SK-MEL-5 (cell line): ENCODE data around the gene CYB5R3. TPM values are rescaled to one million over a fixed set of nuclear protein-coding genes. Genes with fewer than 3 reads are reported as not detected.

Experiments used
- DNase-seq: peaks from one replicate; pipeline ENCODE4 v3.0.0-alpha.2; 2016; ENCODE audit warnings: low read depth, low spot score
- in situ Hi-C: cut with HindIII; loops from 2 replicates; pipeline ENCODE4 v1.10.0; 2016; ENCODE audit warnings: low sequenced_read_pairs, high pct_unique_total_duplicates, low pct_unique_long_range_greater_than_20kb
- polyA plus RNA-seq, 2 experiments: library from polyadenylated mRNA; depleted of rRNA; stranded (reverse); fragments of >200 nt; gene quantifications; 2 replicates each; pipeline ENCODE4 v1.2.3, GENCODE V29; 2015
- total RNA-seq: library from RNA; depleted of rRNA; stranded (reverse); fragments of >200 nt; shearing (Covaris generic); gene quantifications from 2 replicates; pipeline ENCODE4 v1.2.3, GENCODE V29; 2014; rRNA removed

Gene CYB5R3
- total RNA-seq = 77.0 and 84.2 TPM in 2 replicates
- 352 and 370 TPM in 2 replicates for polyA plus RNA-seq (2015; cell fraction: cytosol; rRNA removed)
- polyA plus RNA-seq (2015; cell fraction: nucleus; rRNA removed) = 35.1 and 38.5 TPM in 2 replicates

DNA sequence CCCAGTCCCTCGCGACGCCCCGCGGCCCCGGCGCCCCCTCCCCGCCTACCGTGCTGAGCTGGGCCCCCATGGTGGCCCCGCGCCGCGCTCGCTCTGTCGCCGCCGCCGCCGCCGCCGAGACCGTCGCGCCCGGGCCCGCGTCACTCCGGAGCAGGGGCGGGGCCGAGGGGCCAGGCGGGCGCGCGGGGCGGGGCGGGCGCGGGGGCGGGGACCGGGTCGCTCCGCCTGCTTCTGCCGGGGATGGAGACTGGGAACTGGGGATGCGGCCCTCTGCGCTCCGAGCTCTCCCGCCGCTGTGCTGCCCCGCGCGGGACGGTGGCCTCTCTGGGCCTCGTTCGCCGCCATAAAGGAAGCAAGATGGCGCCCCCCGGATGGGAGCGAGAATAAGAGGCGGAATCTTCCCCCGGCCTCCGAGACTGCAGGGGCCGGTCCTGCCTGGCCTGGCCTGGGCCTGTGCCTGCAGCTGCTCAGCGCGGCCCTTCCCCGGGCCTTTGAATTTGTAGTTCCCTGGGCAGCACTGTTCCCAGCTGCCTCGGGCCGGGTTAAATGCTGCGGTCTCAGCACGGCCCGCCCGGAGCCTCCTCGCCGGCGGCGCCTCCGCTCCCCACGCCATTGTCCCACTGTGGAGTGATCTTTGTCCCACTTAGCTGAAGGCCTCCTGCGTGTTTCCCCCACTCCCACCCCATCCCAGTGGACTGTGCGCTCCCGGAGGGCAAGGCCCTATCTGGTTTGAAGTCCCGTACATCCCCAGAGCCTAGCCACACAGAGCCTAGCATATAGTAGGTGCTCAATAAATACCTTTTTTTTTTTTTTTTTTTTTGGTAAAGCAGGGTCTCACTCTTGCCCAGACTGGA is at the start of gene CYB5R3:
CYB5R3 (minus strand) TSS at position 147 of the 854 bp plus-strand sequence; CDS start at position 70, 77 bp downstream.
- DNase-seq = peak; percentile 76
- in situ Hi-C loops = no loop called here

DNA sequence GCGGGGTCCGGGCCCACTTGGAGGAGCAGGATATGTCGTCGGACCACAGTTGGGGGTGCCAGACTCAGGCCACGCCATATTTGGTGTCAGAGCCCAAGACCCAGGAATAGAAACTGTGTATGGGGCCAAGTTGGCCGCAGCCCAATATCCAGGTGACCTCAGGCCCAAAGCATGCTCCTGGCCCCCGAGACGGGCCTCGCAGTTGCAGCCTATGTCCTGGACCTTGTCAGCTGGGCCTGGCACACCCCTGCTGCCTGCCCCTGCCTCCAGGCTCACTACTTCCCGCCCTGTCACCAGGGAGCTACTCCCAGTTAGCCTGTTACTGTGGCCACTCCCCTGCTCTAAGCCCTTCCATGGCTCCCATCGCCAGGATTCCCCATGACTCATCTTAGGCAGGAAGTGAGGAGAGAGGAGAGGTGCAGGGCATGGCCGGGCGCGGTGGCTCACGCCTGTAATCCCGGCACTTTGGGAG is 48.4 kb upstream of the CYB5R3 start:
- no peak for DNase-seq
- in situ Hi-C loops = no loop called here

DNA sequence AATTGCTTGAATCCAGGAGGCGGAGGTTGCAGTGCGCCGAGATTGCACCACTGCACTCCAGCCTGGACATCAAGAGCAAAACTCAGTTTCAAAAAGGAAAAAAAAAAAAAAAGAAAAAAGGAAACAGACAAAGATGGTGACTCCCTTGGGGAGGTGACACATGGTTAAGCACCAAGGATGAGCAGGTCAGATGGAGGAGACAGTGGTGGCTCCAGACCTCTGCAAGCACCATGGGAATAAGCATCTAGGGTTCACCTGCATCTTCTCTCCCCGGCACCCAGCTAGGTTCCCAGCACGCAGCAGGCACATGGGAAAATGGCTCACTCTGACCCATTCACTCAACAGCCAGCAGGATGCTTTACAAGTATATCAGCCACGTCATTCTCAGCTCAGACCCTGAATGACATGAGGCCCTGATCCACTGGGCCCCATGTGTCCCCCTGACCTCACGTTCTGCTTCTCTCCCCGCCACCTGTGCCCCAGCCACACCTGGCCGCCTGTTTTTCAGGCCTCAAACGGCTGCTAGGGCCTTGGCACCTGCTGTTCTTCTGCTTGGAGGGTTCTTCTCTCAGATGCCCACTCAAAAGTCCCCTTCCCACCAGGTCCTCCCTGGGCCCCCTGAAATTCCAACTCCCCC is 47.3 kb upstream of the CYB5R3 start:
- in situ Hi-C loops = no loop called here
- DNase-seq = no peak

- DNase-seq = no peak
- in situ Hi-C loops = no loop called here
These were observed 46.1 kb upstream of the CYB5R3 start for GRCh38 chr22:42695294-42695693.

DNA sequence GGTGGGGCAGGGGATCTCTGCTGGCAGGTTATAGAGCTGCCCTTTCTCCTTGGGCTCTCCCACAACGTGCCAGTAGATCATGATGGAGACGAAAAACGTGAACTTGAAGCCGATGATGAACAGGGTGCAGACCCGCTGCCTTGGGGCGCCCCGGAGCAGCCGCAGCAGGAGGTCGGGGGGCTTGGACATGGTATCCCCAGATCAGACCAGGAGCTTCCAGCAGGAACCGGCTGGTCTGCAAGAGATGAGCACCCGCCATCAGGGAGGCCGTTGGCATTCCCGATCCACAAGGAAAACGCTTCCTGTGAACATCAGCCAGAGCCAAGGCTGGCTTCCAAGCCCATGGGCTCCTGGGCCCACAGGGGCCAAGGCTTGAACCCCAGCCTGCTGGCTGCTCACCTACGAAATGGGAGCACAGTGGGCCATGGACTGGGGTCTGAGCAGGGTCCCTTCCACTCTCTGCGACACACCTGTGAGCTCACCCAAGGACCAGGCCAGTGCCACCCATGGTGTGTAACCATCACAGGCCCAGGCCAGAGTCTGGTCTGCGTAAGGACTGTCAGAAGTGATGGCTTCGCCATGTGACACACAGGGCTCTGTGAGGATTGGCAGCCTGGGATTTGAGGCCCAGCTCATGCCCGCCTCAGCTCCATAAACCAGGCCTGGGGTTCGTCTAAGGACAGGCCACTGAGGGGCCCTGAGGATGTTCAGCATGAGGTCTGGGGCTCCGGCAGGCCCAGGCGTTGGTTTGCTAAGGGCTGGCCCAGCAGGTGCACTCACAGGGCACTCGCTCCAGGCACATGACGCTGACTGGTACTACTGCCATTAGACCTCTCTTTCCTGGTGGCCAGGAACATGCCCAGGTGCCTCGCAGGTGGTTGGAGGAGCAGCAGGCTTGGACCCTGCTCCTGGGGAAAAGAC is 44.8 kb upstream of the CYB5R3 start:
- DNase-seq = no peak
- in situ Hi-C loops = no loop called here

DNA sequence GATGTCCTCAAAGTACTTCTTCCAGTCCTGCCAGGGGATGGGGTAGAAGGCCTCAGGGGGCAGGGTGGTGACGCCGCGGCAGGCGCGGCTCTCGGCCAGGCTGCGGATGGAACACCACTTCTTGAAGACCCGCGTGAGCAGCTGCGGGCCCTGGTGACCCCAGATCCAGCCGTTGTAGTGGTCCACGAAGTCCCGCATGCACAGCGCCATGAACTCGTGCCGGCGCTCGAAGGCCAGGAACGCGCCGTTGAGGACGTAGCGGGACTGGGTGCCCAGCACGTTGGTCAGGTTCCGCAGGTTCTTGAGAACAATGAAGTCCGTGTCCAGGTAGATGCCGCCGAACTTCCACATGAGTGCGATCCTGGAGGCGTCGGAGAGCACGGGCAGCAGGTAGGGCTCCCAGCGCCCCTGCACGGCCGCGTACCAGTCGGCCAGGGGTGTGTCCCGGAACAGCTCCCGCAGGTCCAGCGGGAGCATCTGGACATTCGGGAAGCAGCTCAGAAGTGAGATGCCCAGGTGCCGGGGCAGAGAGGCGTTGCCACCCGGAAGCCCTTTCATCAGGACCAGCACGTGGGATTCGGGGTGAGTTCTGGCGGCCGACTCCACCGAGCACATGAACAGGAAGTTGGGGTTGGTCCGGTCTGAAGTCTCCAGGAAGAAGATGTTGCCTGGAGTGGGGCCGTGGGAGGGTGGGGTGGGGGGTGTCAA is 44.0 kb upstream of the CYB5R3 start:
- in situ Hi-C loops = no loop called here

DNA sequence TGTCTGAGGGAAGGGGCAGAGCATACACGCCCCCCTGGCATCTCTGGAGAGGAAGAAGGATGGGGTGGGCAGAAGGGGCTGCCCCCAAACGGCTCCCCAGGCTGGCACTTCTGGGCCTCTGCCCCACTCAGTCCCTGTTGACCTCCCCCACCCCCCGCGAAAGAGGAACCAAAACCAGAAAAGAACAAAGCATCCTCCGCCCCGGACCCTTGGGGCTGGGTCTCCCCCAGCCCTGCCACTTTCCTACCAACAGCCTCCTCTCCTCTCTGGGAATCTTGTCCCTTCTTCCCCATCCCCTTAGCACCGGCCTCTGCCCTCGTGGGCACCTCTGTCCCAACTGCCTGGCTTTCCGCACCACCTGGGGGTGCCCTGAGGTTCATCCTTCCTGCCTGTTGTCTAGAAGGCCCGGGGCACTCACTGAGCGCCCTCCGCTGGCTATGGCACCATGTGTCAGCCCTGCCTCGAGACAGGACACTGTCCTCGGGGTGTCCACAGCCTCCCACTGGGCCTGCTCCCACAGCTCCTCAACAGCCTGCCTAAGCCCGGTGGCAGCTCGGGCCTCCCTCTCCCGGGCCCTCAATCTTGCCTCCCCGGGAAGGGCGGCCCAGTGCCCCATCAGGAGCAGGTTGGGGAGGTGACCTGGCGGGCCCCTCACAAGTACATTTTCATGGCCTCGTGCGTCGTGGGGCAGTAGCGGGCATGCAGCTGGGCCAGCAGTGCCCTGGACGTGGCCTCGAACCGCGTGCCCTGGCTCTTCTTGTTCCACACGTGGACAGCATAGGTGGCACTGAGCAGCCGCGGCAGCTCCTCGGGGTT is 43.3 kb upstream of the CYB5R3 start:
- DNase-seq = no peak
- in situ Hi-C loops = no loop called here

More for the DNA sequence above, 44.0 kb upstream of the CYB5R3 start:
- DNase-seq = no peak

- in situ Hi-C loops = no loop called here
- DNase-seq = no peak
These were observed 42.2 kb upstream of the CYB5R3 start for GRCh38 chr22:42691440-42691839.

GRCh38 chr22:42688241-42689211 is 39.3 kb upstream of the CYB5R3 start:
- in situ Hi-C loops = no loop called here
- peak; percentile 83 for DNase-seq

DNA sequence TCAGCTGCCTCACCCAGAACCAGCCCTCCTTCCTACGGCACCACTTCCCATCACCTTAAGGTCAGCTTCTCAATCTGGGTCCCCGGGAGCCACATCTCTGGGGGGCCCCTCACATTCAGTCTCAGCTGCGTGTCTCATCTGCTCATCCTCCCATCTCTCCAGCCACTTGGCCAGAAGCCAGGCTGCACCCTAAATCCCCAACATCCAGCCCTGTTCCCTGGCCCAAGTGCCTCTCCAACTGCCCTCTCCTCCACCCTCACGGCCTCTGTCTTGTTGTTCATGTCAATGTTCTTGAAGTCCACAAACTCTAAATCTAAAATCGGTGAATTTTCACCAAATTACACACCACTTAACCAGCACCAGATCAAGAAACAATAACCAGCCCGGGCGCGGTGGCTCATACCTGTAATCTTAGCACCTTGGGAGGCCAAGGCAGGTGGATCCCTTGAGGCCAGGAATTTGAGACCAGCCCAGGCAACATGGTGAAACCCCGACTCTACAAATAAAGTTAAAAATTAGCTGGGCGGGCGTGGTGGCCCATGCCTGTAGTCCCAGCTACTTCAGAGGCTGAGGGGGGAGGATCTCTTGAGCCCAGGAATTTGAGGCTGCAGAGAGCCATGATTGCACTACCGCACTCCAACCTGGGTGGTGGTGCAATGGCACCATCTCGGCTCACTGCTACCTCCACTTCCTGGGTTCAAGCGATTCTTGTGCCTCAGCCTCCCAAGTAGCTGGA is 37.7 kb upstream of the CYB5R3 start:
- in situ Hi-C loops = no loop called here
- DNase-seq = no peak

GRCh38 chr22:42685941-42686653 is 36.9 kb upstream of the CYB5R3 start:
- no peak for DNase-seq
- in situ Hi-C loops = no loop called here

GRCh38 chr22:42684462-42685195 is 35.4 kb upstream of the CYB5R3 start:
- no peak for DNase-seq
- in situ Hi-C loops = no loop called here

- in situ Hi-C loops = no loop called here
- no peak for DNase-seq
These were observed 34.5 kb upstream of the CYB5R3 start for GRCh38 chr22:42683578-42684283.
